Psoas muscle (tissue), 8 donors: ENCODE results near the gene KARS1. TPM values are rescaled to one million over a fixed set of nuclear protein-coding genes. Genes with fewer than 3 reads are reported as not detected.

Experiments used
- ATAC-seq, 4 donors: fragments of 200-7000 bp; cut with Tn5 transposase; one replicate each; pipeline ENCODE4 v1.9.1; 2020; ENCODE audit warnings: moderate library complexity in 3 of 4, mild to moderate bottlenecking in 2 of 4
- DNase-seq, 2 donors: peaks; one replicate each; pipeline ENCODE4 v3.0.0-alpha.2; 2020
- H3K27ac ChIP-seq: fragments of 200-600 bp; one replicate; pipeline ENCODE4 v1.8.0; 2022
- H3K27me3 ChIP-seq, 3 donors: fragments of 200-600 bp in 1 of 3; one replicate each; pipeline versions ENCODE4 v1.6.1 to v1.8.0; 2013 to 2022; ENCODE audit warnings: low read length in 2 of 3, mild to moderate bottlenecking in 2 of 3, moderate library complexity in 1 of 3; ENCODE audit not compliant: insufficient read depth in 3 of 3
- H3K36me3 ChIP-seq, 2 donors: fragments of 200-600 bp in 1 of 2; one replicate each; pipeline versions ENCODE4 v1.6.1 to v1.8.0; 2013 to 2022; ENCODE audit warnings: low read depth in 1 of 2, mild to moderate bottlenecking in 1 of 2, moderate library complexity in 1 of 2; ENCODE audit not compliant: insufficient read depth in 1 of 2
- H3K4me1 ChIP-seq: fragments of 200-600 bp; one replicate; pipeline ENCODE4 v1.8.0; 2022
- H3K4me3 ChIP-seq: fragments of 200-600 bp; one replicate; pipeline ENCODE4 v1.8.0; 2022; ENCODE audit warnings: mild to moderate bottlenecking
- H3K9me3 ChIP-seq: fragments of 200-600 bp; one replicate; pipeline ENCODE4 v1.8.0; 2022
- CTCF ChIP-seq: fragments of 200-600 bp; IDR thresholded peaks from one replicate; pipeline ENCODE4 v1.8.0; 2022; ENCODE audit warnings: antibody characterized with exemption
- WGBS, 3 donors: extraction: QIAGEN DNeasy Blood & Tissue Kit; methylation state at CpG; one replicate each; pipeline versions ENCODE4 v1.1.6 to v1.1.7; 2013; 5-methylcytosine and 5-hydroxymethylcytosine counted together
- intact Hi-C, 2 donors: fragments of 100-400 bp; cut with DNase I; formaldehyde crosslinking; loops; one replicate each; pipeline versions ENCODE4 v1.11.0 to v1.14.2; 2022
- polyA plus RNA-seq, 3 donors: library from polyadenylated mRNA; stranded (reverse); fragments of 200-250 nt; gene quantifications; one replicate each; pipeline ENCODE4 v1.2.3, GENCODE V29; 2013
- total RNA-seq, 4 donors: library from RNA; stranded (reverse); fragmentation: NEBNext Ultra II Directional in 2 of 4; extraction: Animal tissue kit (Norgen Biotek cat#: 25700) in 2 of 4; gene quantifications; one replicate each; pipeline versions ENCODE4 v1.2.1 to v1.2.4, GENCODE V29; 2021 to 2023
- donor health status: healthy with polysubstance abuse.
- donor health status: DM: no; HTN: no; CAD: no; lungs with moderate emphysema.
- donor health status: Bipolar disorder and iron deficiency.
- donor health status: healthy.
- donor health status: DM: yes; HTN: yes; CAD: no.
- donor health status: DM: no; HTN: no; CAD: no.
- donor health status: DM: no; HTN: no; CAD: no.
- donor health status: DM: yes; HTN: yes; CAD: no.

The KARS1 gene
- total and polyA plus RNA-seq, 7 donors = 162 to 232 (median 179) TPM

- Histone ChIP-seq H3K4me1 (peaks cover 27% of the 10 kb centered on the region), H3K36me3 (peaks cover 10 to 69% of the 10 kb centered on the region in 2 donors), H3K4me3 (peak overlapping the region; percentile 22), H3K9me3 (no peaks in the 10 kb centered on the region), H3K27me3 (no peaks in the 10 kb centered on the region), H3K27ac (no peak overlapping the region)
- no peak for TF ChIP-seq CTCF
- intact Hi-C loops = loop anchor here in 1 of 2 donors (5.0 kb wide), 1 partner anchor 77 kb away; the partner anchor contains the start of gene GABARAPL2
- DNase-seq = no peak
- ATAC-seq = no peak
- 85 to 89% (median 88%) methylated on average over 7 of the region's 7 CpGs for WGBS, 3 donors
Measured at GRCh38 chr16:75644240-75645012, 3.0 kb downstream of the KARS1 start.

GRCh38 chr16:75640598-75640997 is 6.9 kb downstream of the KARS1 start:
- WGBS, 3 donors = 87 to 88% (median 88%) methylated on average over 6 of the region's 6 CpGs
- H3K9me3 ChIP-seq = no peaks in the 10 kb centered on the region
- no peak for DNase-seq
- ATAC-seq = no peak
- H3K4me1 ChIP-seq = peaks cover 16% of the 10 kb centered on the region
- intact Hi-C loops = no loop called here
- peaks cover 23 to 100% of the 10 kb centered on the region in 2 donors for H3K36me3 ChIP-seq
- H3K4me3 ChIP-seq = no peak overlapping the region
- no peak overlapping the region for H3K27ac ChIP-seq
- TF ChIP-seq CTCF = no peak
- H3K27me3 ChIP-seq = no peaks in the 10 kb centered on the region

- Histone ChIP-seq H3K9me3 (no peaks in the 10 kb centered on the region), H3K27me3 (no peaks in the 10 kb centered on the region), H3K4me1 (no peaks in the 10 kb centered on the region), H3K36me3 (peaks cover 35 to 100% of the 10 kb centered on the region in 2 donors), H3K4me3 (no peak overlapping the region), H3K27ac (no peak overlapping the region)
- WGBS, 3 donors = 86 to 95% (median 88%) methylated on average over 3 of the region's 3 CpGs
- no peak for TF ChIP-seq CTCF
- intact Hi-C loops = no loop called here
- ATAC-seq = no peak
- no peak for DNase-seq
Measured at GRCh38 chr16:75635036-75635435, 12.4 kb downstream of the KARS1 start.

- 89 to 91% (median 90%) methylated on average over 8 of the region's 8 CpGs for WGBS, 3 donors
- ATAC-seq (no peak), DNase-seq (no peak)
- Histone ChIP-seq H3K27me3 (no peaks in the 10 kb centered on the region), H3K4me3 (no peak overlapping the region), H3K36me3 (peaks cover 48 to 100% of the 10 kb centered on the region in 2 donors), H3K4me1 (no peaks in the 10 kb centered on the region), H3K27ac (no peak overlapping the region), H3K9me3 (no peaks in the 10 kb centered on the region)
- intact Hi-C loops = no loop called here
- no peak for TF ChIP-seq CTCF
Measured at GRCh38 chr16:75632857-75633256, 14.6 kb downstream of the KARS1 start.
